Liver (tissue), 9 donors: Measurements from ENCODE around the gene MS4A8. TPM values are rescaled to one million over a fixed set of nuclear protein-coding genes. Genes with fewer than 3 reads are reported as not detected.

Source experiments
- DNase-seq: peaks from one replicate; pipeline ENCODE4 v3.0.0-alpha.2; 2017; ENCODE audit warnings: low spot score
- H3K27ac ChIP-seq, 2 donors: one replicate each; pipeline ENCODE4 v1.7.0; 2013; ENCODE audit warnings: inconsistent platforms in 2 of 2, low read length in 2 of 2, control low read depth in 1 of 2, low read depth in 1 of 2, mild to moderate bottlenecking in 1 of 2
- H3K27me3 ChIP-seq, 4 donors: one replicate each; pipeline versions ENCODE4 v1.6.1 to v1.7.0; 2013; ENCODE audit warnings: low read length in 3 of 4, inconsistent platforms in 1 of 4, mild to moderate bottlenecking in 1 of 4, moderate library complexity in 1 of 4; ENCODE audit not compliant: control insufficient read depth in 4 of 4, insufficient read depth in 4 of 4
- H3K36me3 ChIP-seq, 4 donors: one replicate each; pipeline versions ENCODE4 v1.6.1 to v1.7.0; 2013; ENCODE audit warnings: low read length in 3 of 4, mild to moderate bottlenecking in 3 of 4, low read depth in 1 of 4, moderate library complexity in 1 of 4; ENCODE audit not compliant: control insufficient read depth in 4 of 4, insufficient read depth in 3 of 4
- H3K4me1 ChIP-seq, 4 donors: one replicate each; pipeline versions ENCODE4 v1.6.1 to v1.7.0; 2013; ENCODE audit warnings: low read length in 3 of 4, mild to moderate bottlenecking in 3 of 4, moderate library complexity in 1 of 4; ENCODE audit not compliant: control insufficient read depth in 4 of 4, insufficient read depth in 4 of 4
- H3K4me3 ChIP-seq, 3 donors: one replicate each; pipeline versions ENCODE4 v1.6.1 to v1.7.0; 2013; ENCODE audit warnings: low read length in 3 of 3, control low read depth in 1 of 3, low read depth in 1 of 3, mild to moderate bottlenecking in 1 of 3
- H3K9ac ChIP-seq, 2 donors: one replicate each; pipeline ENCODE4 v1.7.0; 2013; ENCODE audit warnings: low read length in 2 of 2, mild to moderate bottlenecking in 2 of 2, moderate library complexity in 2 of 2, control low read depth in 1 of 2, low read depth in 1 of 2
- H3K9me3 ChIP-seq, 4 donors: one replicate each; pipeline versions ENCODE4 v1.6.1 to v1.7.0; 2013; ENCODE audit warnings: low read length in 3 of 4; ENCODE audit not compliant: control insufficient read depth in 4 of 4
- ATF3 ChIP-seq: IDR thresholded peaks from 2 replicates; pipeline ENCODE4 v1.6.1; 2016; ENCODE audit warnings: antibody characterized with exemption
- CTCF ChIP-seq: fragments of 150-350 bp; IDR thresholded peaks from 2 replicates; pipeline ENCODE4 v1.5.1; 2017; ENCODE audit warnings: improper control_type of control experiment, low read depth, low read length; ENCODE audit not compliant: missing input control
- FOXA1 ChIP-seq: IDR thresholded peaks from 2 replicates; pipeline ENCODE4 v1.6.1; 2016; ENCODE audit warnings: antibody characterized with exemption
- FOXA2 ChIP-seq: IDR thresholded peaks from 2 replicates; pipeline ENCODE4 v1.6.1; 2016; ENCODE audit warnings: antibody characterized with exemption
- GABPA ChIP-seq, 2 donors: IDR thresholded peaks in 1 of 2; conservative IDR thresholded peaks in 1 of 2; 2 replicates each; pipeline ENCODE4 v1.6.1; 2016; ENCODE audit warnings: antibody characterized with exemption in 2 of 2, mild to moderate bottlenecking in 1 of 2, moderate library complexity in 1 of 2
- HNF4A ChIP-seq, 2 donors: conservative IDR thresholded peaks; 2 replicates each; pipeline ENCODE4 v1.6.1; 2016; ENCODE audit warnings: antibody characterized with exemption in 2 of 2, mild to moderate bottlenecking in 2 of 2
- HNF4G ChIP-seq: IDR thresholded peaks from 2 replicates; pipeline ENCODE4 v1.6.1; 2016; ENCODE audit warnings: antibody characterized with exemption
- NR2F2 ChIP-seq: IDR thresholded peaks from 2 replicates; pipeline ENCODE4 v1.6.1; 2016; ENCODE audit warnings: antibody characterized with exemption
- RAD21 ChIP-seq, 2 donors: IDR thresholded peaks; 2 replicates each; pipeline ENCODE4 v1.6.1; 2016; ENCODE audit warnings: antibody characterized with exemption in 2 of 2, mild to moderate bottlenecking in 2 of 2
- SP1 ChIP-seq: IDR thresholded peaks from 2 replicates; pipeline ENCODE4 v1.6.1; 2018; ENCODE audit warnings: antibody characterized with exemption, mild to moderate bottlenecking
- TAF1 ChIP-seq: conservative IDR thresholded peaks from 2 replicates; pipeline ENCODE4 v1.6.1; 2016; ENCODE audit warnings: antibody characterized with exemption, mild to moderate bottlenecking
- YY1 ChIP-seq: IDR thresholded peaks from 2 replicates; pipeline ENCODE4 v1.6.1; 2016; ENCODE audit warnings: antibody characterized with exemption, mild to moderate bottlenecking
- ZBTB33 ChIP-seq: IDR thresholded peaks from 2 replicates; pipeline ENCODE4 v1.6.1; 2016; ENCODE audit warnings: antibody characterized with exemption
- WGBS: extraction: QIAGEN DNeasy Blood & Tissue Kit; methylation state at CpG from one replicate; pipeline ENCODE4 v1.1.7; 2013; 5-methylcytosine and 5-hydroxymethylcytosine counted together
- polyA plus RNA-seq, 2 donors: library from polyadenylated mRNA; stranded (reverse) in 1 of 2; unstranded in 1 of 2; fragments of 200-250 nt in 1 of 2; fragments of >200 nt in 1 of 2; fragmentation: Nextera tagmentation in 1 of 2; extraction: Ambion mirVana in 1 of 2; gene quantifications; one replicate each; pipeline versions ENCODE4 v1.2.1 to v1.2.3, GENCODE V29; 2013 to 2015
- total RNA-seq, 2 donors: library from RNA; depleted of rRNA; stranded (reverse); fragments of >200 nt; gene quantifications; one replicate each; pipeline ENCODE4 v1.2.3, GENCODE V29; 2014
- TF ChIP-seq, protein P1 (sequence below): IDR thresholded peaks from 2 replicates; pipeline ENCODE4 v1.6.1; 2016; ENCODE audit warnings: antibody characterized with exemption
- TF ChIP-seq, protein P2 (sequence below): IDR thresholded peaks from 2 replicates; pipeline ENCODE4 v1.6.1; 2016; ENCODE audit warnings: antibody characterized with exemption, mild to moderate bottlenecking
- donor health status: healthy.
- donor health status: healthy.
- donor health status: healthy.
- donor health status: healthy.
- donor health status: healthy.

Gene MS4A8
- total and polyA plus RNA-seq, 4 donors = 0.08 TPM; not detected in 3

DNA sequence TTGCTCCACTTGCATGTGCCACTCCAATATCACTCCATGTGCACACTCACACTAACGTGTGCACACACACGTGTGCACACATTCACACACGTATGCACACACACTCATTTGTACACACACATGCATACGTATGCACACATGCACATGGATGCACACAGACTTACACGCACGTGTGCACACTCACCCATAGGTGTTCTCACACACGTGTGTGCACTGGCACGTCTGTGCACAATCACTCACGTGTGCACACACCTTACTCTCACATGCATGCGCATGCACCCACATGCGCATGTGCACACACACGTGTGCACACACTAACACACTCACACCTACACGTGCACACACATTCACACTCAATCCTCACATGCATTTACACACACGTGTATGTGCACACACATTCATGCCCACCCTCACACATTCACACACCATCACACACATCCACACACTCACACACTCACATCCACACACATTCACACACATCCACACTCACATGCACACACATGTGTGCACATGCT, 48.0 kb downstream of the MS4A8 start:
- no peak for DNase-seq
- Histone ChIP-seq H3K4me1 (no peaks in the 10 kb centered on the region), H3K27me3 (no peaks in the 10 kb centered on the region), H3K27ac (no peak overlapping the region), H3K9ac (no peak overlapping the region), H3K4me3 (no peak overlapping the region), H3K36me3 (no peaks in the 10 kb centered on the region), H3K9me3 (no peaks in the 10 kb centered on the region)
- WGBS = 93% methylated on average over 14 of the region's 14 CpGs
- TF ChIP-seq YY1 = no peak
- no peak for TF ChIP-seq ATF3
- TF ChIP-seq, protein P1, sequence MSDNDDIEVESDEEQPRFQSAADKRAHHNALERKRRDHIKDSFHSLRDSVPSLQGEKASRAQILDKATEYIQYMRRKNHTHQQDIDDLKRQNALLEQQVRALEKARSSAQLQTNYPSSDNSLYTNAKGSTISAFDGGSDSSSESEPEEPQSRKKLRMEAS = no peak
- no peak for TF ChIP-seq GABPA (IDR thresholded peaks at IDR 0.05 in 1 of 2, conservative IDR thresholded peaks at IDR 0.05 in 1 of 2)
- no peak for TF ChIP-seq HNF4G
- no peak for TF ChIP-seq RAD21 (IDR thresholded peaks at IDR 0.05)
- TF ChIP-seq FOXA1 = no peak
- no peak for TF ChIP-seq HNF4A (conservative IDR thresholded peaks at IDR 0.05)
- no peak for TF ChIP-seq FOXA2

GRCh38 chr11:60748225-60748624, 48.8 kb downstream of the MS4A8 start:
- Histone ChIP-seq H3K9me3 (no peaks in the 10 kb centered on the region), H3K36me3 (no peaks in the 10 kb centered on the region), H3K9ac (no peak overlapping the region), H3K27ac (no peak overlapping the region), H3K4me3 (no peak overlapping the region), H3K27me3 (no peaks in the 10 kb centered on the region), H3K4me1 (no peaks in the 10 kb centered on the region)
- WGBS = 87% methylated on average over 17 of the region's 17 CpGs
- TF ChIP-seq RAD21 (IDR thresholded peaks at IDR 0.05) (no peak), GABPA (IDR thresholded peaks at IDR 0.05 in 1 of 2, conservative IDR thresholded peaks at IDR 0.05 in 1 of 2) (no peak), NR2F2 (no peak), HNF4A (conservative IDR thresholded peaks at IDR 0.05) (no peak), SP1 (no peak), FOXA2 (no peak)
- TF ChIP-seq, protein P2, sequence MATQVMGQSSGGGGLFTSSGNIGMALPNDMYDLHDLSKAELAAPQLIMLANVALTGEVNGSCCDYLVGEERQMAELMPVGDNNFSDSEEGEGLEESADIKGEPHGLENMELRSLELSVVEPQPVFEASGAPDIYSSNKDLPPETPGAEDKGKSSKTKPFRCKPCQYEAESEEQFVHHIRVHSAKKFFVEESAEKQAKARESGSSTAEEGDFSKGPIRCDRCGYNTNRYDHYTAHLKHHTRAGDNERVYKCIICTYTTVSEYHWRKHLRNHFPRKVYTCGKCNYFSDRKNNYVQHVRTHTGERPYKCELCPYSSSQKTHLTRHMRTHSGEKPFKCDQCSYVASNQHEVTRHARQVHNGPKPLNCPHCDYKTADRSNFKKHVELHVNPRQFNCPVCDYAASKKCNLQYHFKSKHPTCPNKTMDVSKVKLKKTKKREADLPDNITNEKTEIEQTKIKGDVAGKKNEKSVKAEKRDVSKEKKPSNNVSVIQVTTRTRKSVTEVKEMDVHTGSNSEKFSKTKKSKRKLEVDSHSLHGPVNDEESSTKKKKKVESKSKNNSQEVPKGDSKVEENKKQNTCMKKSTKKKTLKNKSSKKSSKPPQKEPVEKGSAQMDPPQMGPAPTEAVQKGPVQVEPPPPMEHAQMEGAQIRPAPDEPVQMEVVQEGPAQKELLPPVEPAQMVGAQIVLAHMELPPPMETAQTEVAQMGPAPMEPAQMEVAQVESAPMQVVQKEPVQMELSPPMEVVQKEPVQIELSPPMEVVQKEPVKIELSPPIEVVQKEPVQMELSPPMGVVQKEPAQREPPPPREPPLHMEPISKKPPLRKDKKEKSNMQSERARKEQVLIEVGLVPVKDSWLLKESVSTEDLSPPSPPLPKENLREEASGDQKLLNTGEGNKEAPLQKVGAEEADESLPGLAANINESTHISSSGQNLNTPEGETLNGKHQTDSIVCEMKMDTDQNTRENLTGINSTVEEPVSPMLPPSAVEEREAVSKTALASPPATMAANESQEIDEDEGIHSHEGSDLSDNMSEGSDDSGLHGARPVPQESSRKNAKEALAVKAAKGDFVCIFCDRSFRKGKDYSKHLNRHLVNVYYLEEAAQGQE = no peak
- no peak for DNase-seq

GRCh38 chr11:60748821-60749220, 49.4 kb downstream of the MS4A8 start:
- H3K36me3 ChIP-seq = no peaks in the 10 kb centered on the region
- no peak overlapping the region for H3K27ac ChIP-seq
- H3K9me3 ChIP-seq = no peaks in the 10 kb centered on the region
- no peaks in the 10 kb centered on the region for H3K27me3 ChIP-seq
- H3K9ac ChIP-seq = no peak overlapping the region
- WGBS = 80% methylated on average over 8 of the region's 8 CpGs
- no peak for DNase-seq
- H3K4me3 ChIP-seq = no peak overlapping the region
- H3K4me1 ChIP-seq = no peaks in the 10 kb centered on the region
- TF ChIP-seq FOXA1 = no peak
- no peak for TF ChIP-seq CTCF
- no peak for TF ChIP-seq GABPA (IDR thresholded peaks at IDR 0.05 in 1 of 2, conservative IDR thresholded peaks at IDR 0.05 in 1 of 2)
- no peak for TF ChIP-seq SP1
- no peak for TF ChIP-seq NR2F2
- no peak for TF ChIP-seq HNF4A (conservative IDR thresholded peaks at IDR 0.05)
- TF ChIP-seq FOXA2 = no peak
- TF ChIP-seq, protein P2 = no peak
- no peak for TF ChIP-seq ZBTB33
- no peak for TF ChIP-seq TAF1
- TF ChIP-seq YY1 = no peak
